OCI-LY7 (cell line): ENCODE results near the gene NDUFA7. TPM values are rescaled to one million over a fixed set of nuclear protein-coding genes. Genes with fewer than 3 reads are reported as not detected.

Experiments
- BruUV-seq: library from RNA; stranded (reverse); fragments of 400-500 nt; replicated peaks from 2 replicates; lab custom pipeline; 2021; lab: Mats Ljungman, UMichigan
- CTCF ChIA-PET: fragments of 300-600 bp; sonication (Branson Sonifier 250); formaldehyde crosslinking; loops from one replicate; lab custom pipeline; 2022; ENCODE audit warnings: antibody characterized with exemption; ENCODE audit not compliant: unreplicated experiment; lab: Charles Lee
- POLR2A ChIA-PET: fragments of 300-600 bp; sonication (Branson Sonifier 250); formaldehyde crosslinking; loops from one replicate; lab custom pipeline; 2022; ENCODE audit warnings: antibody characterized with exemption; lab: Charles Lee
- DNase-seq: peaks from one replicate; pipeline ENCODE4 v3.0.0-alpha.2; 2015; ENCODE audit warnings: low spot score
- H2AFZ ChIP-seq: fragments of 200-600 bp; sonication (generic), shearing (Covaris generic); 2 replicates; pipeline ENCODE4 v1.6.1; 2014; ENCODE audit warnings: mild to moderate bottlenecking, antibody characterized with exemption, low read length, moderate library complexity
- H3K27ac ChIP-seq: fragments of 200-600 bp; sonication (generic); 2 replicates; pipeline ENCODE4 v1.5.1; 2014; ENCODE audit warnings: mixed run types, low read depth, mild to moderate bottlenecking, moderate library complexity, low read length, inconsistent platforms; ENCODE audit not compliant: poor library complexity, severe bottlenecking
- H3K36me3 ChIP-seq: fragments of 200-600 bp; sonication (generic); 2 replicates; pipeline ENCODE4 v1.6.1; 2014; ENCODE audit warnings: mild to moderate bottlenecking, antibody characterized with exemption, low read length, moderate library complexity, mixed read lengths; ENCODE audit not compliant: insufficient read depth
- H3K4me1 ChIP-seq: fragments of 200-600 bp; sonication (generic); 2 replicates; pipeline ENCODE4 v1.5.1; 2014; ENCODE audit warnings: mild to moderate bottlenecking, low read length; ENCODE audit not compliant: insufficient read depth, poor library complexity, severe bottlenecking
- H3K4me2 ChIP-seq: fragments of 200-600 bp; sonication (generic); 2 replicates; pipeline ENCODE4 v1.6.1; 2014; ENCODE audit warnings: mild to moderate bottlenecking, low read length
- H3K4me3 ChIP-seq: fragments of 200-600 bp; sonication (generic); 2 replicates; pipeline ENCODE4 v1.5.1; 2014; ENCODE audit warnings: mild to moderate bottlenecking, low read depth, low read length; ENCODE audit not compliant: poor library complexity, severe bottlenecking
- H3K79me2 ChIP-seq: fragments of 200-600 bp; sonication (generic); 2 replicates; pipeline ENCODE4 v1.6.1; 2016; ENCODE audit warnings: low read depth, mild to moderate bottlenecking, low read length, moderate library complexity, mixed read lengths; ENCODE audit not compliant: insufficient read depth
- H3K9me2 ChIP-seq: fragments of 200-600 bp; sonication (generic); 2 replicates; pipeline ENCODE4 v1.6.1; 2016; ENCODE audit warnings: mild to moderate bottlenecking, low read length, mixed read lengths; ENCODE audit not compliant: insufficient read depth
- H3K9me3 ChIP-seq: fragments of 200-600 bp; sonication (generic); 2 replicates; pipeline ENCODE4 v1.6.1; 2014; ENCODE audit warnings: mild to moderate bottlenecking, mixed run types, low read length, mixed read lengths
- H4K20me1 ChIP-seq: fragments of 200-600 bp; sonication (generic); 2 replicates; pipeline ENCODE4 v1.6.1; 2014; ENCODE audit warnings: mild to moderate bottlenecking, antibody characterized with exemption, low read length, moderate library complexity, mixed read lengths; ENCODE audit not compliant: insufficient read depth
- CTCF ChIP-seq: fragments of 200-600 bp; sonication (generic); conservative IDR thresholded peaks from 2 replicates; pipeline ENCODE4 v1.5.1; 2014; ENCODE audit warnings: mild to moderate bottlenecking, antibody characterized with exemption, low read length, moderate library complexity, mixed read lengths
- EZH2phosphoT487 ChIP-seq: fragments of 200-600 bp; sonication (generic); IDR thresholded peaks from 2 replicates; pipeline ENCODE4 v1.6.1; 2018; ENCODE audit warnings: low read depth, borderline replicate concordance, mild to moderate bottlenecking, mixed run types, antibody characterized with exemption, low read length, moderate library complexity, mixed read lengths
- intact Hi-C: fragments of 100-400 bp; cut with micrococcal nuclease; formaldehyde crosslinking; loops from one replicate; pipeline ENCODE4 v1.10.0; 2022; ENCODE audit not compliant: unreplicated experiment
- total RNA-seq, 2 experiments: library from RNA; depleted of rRNA in 1 of 2; stranded (reverse); fragments of >200 nt in 1 of 2; shearing (Covaris generic) in 1 of 2; gene quantifications; 2 replicates each; pipeline ENCODE4 v1.2.3, GENCODE V29; 2014 to 2022

The NDUFA7 gene
- total RNA-seq, 2 experiments from 2014 or later, result 93.0 to 103 TPM

- H3K9me3 ChIP-seq, result no peaks in the 10 kb centered on the region
- no peaks in the 10 kb centered on the region for H3K79me2 ChIP-seq
- intact Hi-C loops, result no loop called here
- no peaks in the 10 kb centered on the region for H3K36me3 ChIP-seq
- no peaks in the 10 kb centered on the region for H4K20me1 ChIP-seq
- H2AFZ ChIP-seq, result no peak within 1 kb of the TSS
- no peak within 1 kb of the TSS for H3K4me2 ChIP-seq
- TF ChIP-seq CTCF (no peak), EZH2phosphoT487 (no peak)
- no peak within 1 kb of the TSS for H3K4me3 ChIP-seq
- no peak within 1 kb of the TSS for H3K27ac ChIP-seq
- CTCF ChIA-PET, result no interaction called here
- BruUV-seq, result no TSS peak
- POLR2A ChIA-PET, result no interaction called here
- no peak for DNase-seq
- no peaks in the 10 kb centered on the region for H3K4me1 ChIP-seq
- no peaks in the 10 kb centered on the region for H3K9me2 ChIP-seq
These were observed 42.9 kb upstream of the NDUFA7 start, which contains the start of gene ANGPTL4 for GRCh38 chr19:8363803-8364771. Gene ANGPTL4, plus strand, starts transcription at chr19:8364155. Its CDS starts 167 bp downstream, at chr19:8364322.

- no TSS peak for BruUV-seq
- no peak overlapping the region for H3K4me3 ChIP-seq
- DNase-seq, result no peak
- intact Hi-C loops, result no loop called here
- H3K4me2 ChIP-seq, result no peak overlapping the region
- TF ChIP-seq EZH2phosphoT487 (no peak), CTCF (no peak)
- no peak overlapping the region for H3K27ac ChIP-seq
- no peak overlapping the region for H2AFZ ChIP-seq
- H3K9me3 ChIP-seq, result no peaks in the 10 kb centered on the region
- CTCF ChIA-PET, result no interaction called here
- no peaks in the 10 kb centered on the region for H3K4me1 ChIP-seq
- no peaks in the 10 kb centered on the region for H3K36me3 ChIP-seq
- H4K20me1 ChIP-seq, result no peaks in the 10 kb centered on the region
- POLR2A ChIA-PET, result no interaction called here
- no peaks in the 10 kb centered on the region for H3K79me2 ChIP-seq
- no peaks in the 10 kb centered on the region for H3K9me2 ChIP-seq
These were observed 41.0 kb upstream of the NDUFA7 start for GRCh38 chr19:8361921-8362793.
